Keratinocyte (primary cell): Measurements from ENCODE around the gene SH2D4B. TPM values are rescaled to one million over a fixed set of nuclear protein-coding genes. Genes with fewer than 3 reads are reported as not detected.

Experiments used
- DNase-seq: peaks from one replicate; pipeline ENCODE4 v3.0.0-alpha.2; 2011; ENCODE audit warnings: low read depth, missing footprints, low spot score
- FAIRE-seq: peaks from 2 replicates; lab custom pipeline; 2011; peaks lifted over from hg19 to GRCh38; lab: Jason Lieb, UNC
- H2AFZ ChIP-seq: 2 replicates; pipeline ENCODE4 v1.6.0; 2012; ENCODE audit warnings: low read length, control low read depth, inconsistent platforms; ENCODE audit not compliant: control insufficient read depth
- H3K27ac ChIP-seq: 2 replicates; pipeline ENCODE4 v1.5.1; 2011; ENCODE audit warnings: low read length; ENCODE audit not compliant: control insufficient read depth, insufficient read depth
- H3K27me3 ChIP-seq: 3 replicates; pipeline ENCODE4 v1.6.0; 2011; ENCODE audit warnings: low read length; ENCODE audit not compliant: control insufficient read depth, insufficient read depth; ENCODE audit errors: extremely low read depth
- H3K36me3 ChIP-seq, 2 experiments: 2 replicates in 1 of 2; 3 replicates in 1 of 2; pipeline ENCODE4 v1.5.1; 2011; ENCODE audit warnings: low read length in 2 of 2, mild to moderate bottlenecking in 1 of 2; ENCODE audit not compliant: control insufficient read depth in 2 of 2, insufficient read depth in 2 of 2; ENCODE audit errors: extremely low read depth in 1 of 2
- H3K4me1 ChIP-seq: 3 replicates; pipeline ENCODE4 v1.5.1; 2011; ENCODE audit warnings: low read length; ENCODE audit not compliant: control insufficient read depth, insufficient read depth; ENCODE audit errors: extremely low read depth
- H3K4me2 ChIP-seq: 3 replicates; pipeline ENCODE4 v1.6.0; 2011; ENCODE audit warnings: low read depth, low read length; ENCODE audit not compliant: control insufficient read depth, insufficient read depth; ENCODE audit errors: extremely low read depth
- H3K4me3 ChIP-seq, 3 experiments: fragments of 200-600 bp in 1 of 3; sonication (generic) in 1 of 3; 2 replicates in 2 of 3; 3 replicates in 1 of 3; pipeline ENCODE4 v1.5.1; 2011 to 2016; ENCODE audit warnings: low read length in 3 of 3, mild to moderate bottlenecking in 3 of 3, control low read depth in 2 of 3, inconsistent platforms in 1 of 3, low read depth in 1 of 3, mixed read lengths in 1 of 3, mixed run types in 1 of 3, moderate library complexity in 1 of 3; ENCODE audit not compliant: control insufficient read depth in 2 of 3, insufficient read depth in 2 of 3; ENCODE audit errors: extremely low read depth in 1 of 3
- H3K79me2 ChIP-seq: 2 replicates; pipeline ENCODE4 v1.6.0; 2012; ENCODE audit warnings: low read length; ENCODE audit not compliant: control insufficient read depth, insufficient read depth
- H3K9ac ChIP-seq: 3 replicates; pipeline ENCODE4 v1.6.0; 2011; ENCODE audit warnings: low read length; ENCODE audit not compliant: control insufficient read depth, insufficient read depth; ENCODE audit errors: extremely low read depth
- H3K9me1 ChIP-seq: 3 replicates; pipeline ENCODE4 v1.6.0; 2011; ENCODE audit warnings: low read length; ENCODE audit not compliant: control insufficient read depth, insufficient read depth; ENCODE audit errors: extremely low read depth
- H3K9me3 ChIP-seq: 2 replicates; pipeline ENCODE4 v1.5.1; 2012; ENCODE audit warnings: low read depth, low read length; ENCODE audit not compliant: control insufficient read depth
- H4K20me1 ChIP-seq: 3 replicates; pipeline ENCODE4 v1.6.0; 2011; ENCODE audit warnings: low read length; ENCODE audit not compliant: control insufficient read depth, insufficient read depth; ENCODE audit errors: extremely low read depth
- CTCF ChIP-seq, 3 experiments: IDR thresholded peaks in 1 of 3; conservative IDR thresholded peaks in 1 of 3; optimal IDR thresholded peaks in 1 of 3; 2 replicates in 2 of 3; 3 replicates in 1 of 3; pipeline versions ENCODE3 to v1.5.1; 2011; ENCODE audit warnings: low read length in 3 of 3, mild to moderate bottlenecking in 3 of 3, moderate library complexity in 2 of 3, control low read depth in 1 of 3, inconsistent platforms in 1 of 3; ENCODE audit not compliant: insufficient read depth in 2 of 3; ENCODE audit errors: extremely low read depth in 1 of 3
- EZH2 ChIP-seq: IDR thresholded peaks from one replicate; pipeline ENCODE4 v1.6.1; 2012; ENCODE audit warnings: inconsistent platforms, mild to moderate bottlenecking, low read length, moderate library complexity
- dilution Hi-C: fragments of 300-500 bp; cut with MboI; formaldehyde crosslinking; loops from one replicate; pipeline ENCODE4 v1.7.0; 2020; ENCODE audit warnings: low sequenced_read_pairs; ENCODE audit not compliant: extremely low pct_ligation_motif_present
- polyA plus RNA-seq, 5 experiments: library from polyadenylated mRNA; depleted of rRNA in 3 of 5; stranded (reverse) in 3 of 5; stranded (forward) in 1 of 5; unstranded in 1 of 5; fragments of >200 nt; gene quantifications; 1 replicate in 1 of 5; 2 replicates in 3 of 5; 3 replicates in 1 of 5; pipeline versions ENCODE4 v1.2.1 to v1.2.3, GENCODE V29; 2011 to 2012; ENCODE audit warnings: missing spikeins in 2 of 5, low read depth in 1 of 5, low replicate concordance in 1 of 5

SH2D4B gene
- polyA plus RNA-seq, 1 donor (not counting 4 experiments of a cell fraction or from before 2014, with no cell fraction given) = 0.22 TPM

- Histone ChIP-seq H3K4me1 (no peaks in the 10 kb centered on the region), H3K36me3 (no peaks in the 10 kb centered on the region), H3K27me3 (no peaks in the 10 kb centered on the region), H3K4me3 (no peak overlapping the region), H3K4me2 (no peak overlapping the region), H3K9ac (no peak overlapping the region), H3K9me1 (no peaks in the 10 kb centered on the region), H3K79me2 (no peaks in the 10 kb centered on the region), H4K20me1 (no peaks in the 10 kb centered on the region), H2AFZ (no peak overlapping the region), H3K9me3 (no peaks in the 10 kb centered on the region), H3K27ac (no peak overlapping the region)
- no peak for FAIRE-seq
- TF ChIP-seq CTCF (optimal IDR thresholded peaks at IDR 0.05 in 1 of 3, IDR thresholded peaks at IDR 0.05 in 1 of 3, conservative IDR thresholded peaks at IDR 0.05 in 1 of 3; ENCODE audit: extremely low read depth in 1 of 3, insufficient read depth in 2 of 3, low read length in 3 of 3) = no peak
- TF ChIP-seq EZH2 = no peak
- dilution Hi-C loops = no loop called here
- no peak for DNase-seq
Observed at GRCh38 chr10:80582286-80582960, 44.7 kb downstream of the SH2D4B start.

- H3K27ac ChIP-seq = no peak overlapping the region
- H3K27me3 ChIP-seq = no peaks in the 10 kb centered on the region
- H3K79me2 ChIP-seq = no peaks in the 10 kb centered on the region
- H3K9me1 ChIP-seq = no peaks in the 10 kb centered on the region
- TF ChIP-seq EZH2 = no peak
- TF ChIP-seq CTCF (optimal IDR thresholded peaks at IDR 0.05 in 1 of 3, IDR thresholded peaks at IDR 0.05 in 1 of 3, conservative IDR thresholded peaks at IDR 0.05 in 1 of 3; ENCODE audit: extremely low read depth in 1 of 3, insufficient read depth in 2 of 3, low read length in 3 of 3) = no peak
- FAIRE-seq = no peak
- no peak overlapping the region for H2AFZ ChIP-seq
- H4K20me1 ChIP-seq = no peaks in the 10 kb centered on the region
- H3K4me2 ChIP-seq = no peak overlapping the region
- no peak for DNase-seq
- H3K4me3 ChIP-seq = no peak overlapping the region
- no peaks in the 10 kb centered on the region for H3K9me3 ChIP-seq
- dilution Hi-C loops = no loop called here
- no peak overlapping the region for H3K9ac ChIP-seq
- H3K36me3 ChIP-seq = no peaks in the 10 kb centered on the region
- H3K4me1 ChIP-seq = no peaks in the 10 kb centered on the region
Observed at GRCh38 chr10:80583685-80584084, 46.0 kb downstream of the SH2D4B start.
